ENCODE measurements around the gene HAGHL. TPM values are rescaled to one million over a fixed set of nuclear protein-coding genes. Genes with fewer than 3 reads are reported as not detected.

The HAGHL gene
- total and polyA plus RNA-seq, 2 of the 8 experiments (the other 6 are each of a cell fraction or from before 2014, with no cell fraction given), result 26.6 to 26.9 TPM

DNA sequence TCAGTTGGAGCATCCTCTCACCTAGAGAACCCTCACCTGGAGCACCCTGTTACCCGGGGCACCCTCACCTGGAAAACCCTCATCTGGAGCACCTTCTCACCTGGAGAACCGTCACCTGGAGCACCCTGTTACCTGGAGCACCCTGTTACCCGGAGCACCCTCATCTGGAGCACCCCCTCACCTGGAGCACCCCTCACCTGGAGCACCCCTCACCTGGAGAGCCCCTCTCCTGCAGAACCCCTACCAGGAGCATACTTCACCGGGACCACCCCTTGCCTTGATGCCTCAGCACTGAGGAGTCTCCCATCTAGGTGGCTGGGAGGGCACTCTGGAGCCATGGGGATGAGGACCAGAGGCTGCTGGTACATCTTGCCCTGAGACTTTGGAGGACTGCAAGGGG lies 17.9 kb upstream of the HAGHL start:
- Histone ChIP-seq H3K23ac (ENCODE audit: insufficient read length) (no peak overlapping the region), H4K20me1 (replicated peaks in 1 of 2; ENCODE audit: control insufficient read depth in 1 of 2, insufficient read depth in 2 of 2, low read length in 2 of 2) (peaks cover 3 to 13% of the 10 kb centered on the region in 2 experiments), H3K4me3 (ENCODE audit: extremely low read depth in 1 of 4, insufficient read depth in 2 of 4, low read depth in 3 of 4, low read length in 4 of 4) (no peak overlapping the region), H3K4me2 (ENCODE audit: insufficient read depth in 1 of 2, low read depth in 2 of 2, low read length in 2 of 2) (no peak overlapping the region), H3K79me1 (ENCODE audit: low read depth, low read length) (no peaks in the 10 kb centered on the region), H2BK20ac (ENCODE audit: low read length) (no peak overlapping the region), H2AK5ac (ENCODE audit: low read depth, low read length) (no peak overlapping the region), H4K91ac (replicated peaks; ENCODE audit: insufficient read length, low read length) (no peak overlapping the region), H3K18ac (ENCODE audit: extremely low read depth, low read length) (no peak overlapping the region), H3K79me2 (ENCODE audit: control insufficient read depth in 1 of 2, insufficient read depth in 2 of 2, low read length in 2 of 2) (no peaks in the 10 kb centered on the region), H3K9me3 (ENCODE audit: insufficient read depth in 2 of 2, low read depth in 1 of 2, low read length in 1 of 2) (no peaks in the 10 kb centered on the region), H2BK15ac (ENCODE audit: low read length) (no peak overlapping the region), H3K9ac (replicated peaks in 1 of 4; ENCODE audit: extremely low read depth in 1 of 4, low read depth in 3 of 4, low read length in 3 of 4) (no peak overlapping the region), H4K5ac (ENCODE audit: insufficient read length, low read depth, low read length) (no peak overlapping the region), H3K14ac (ENCODE audit: insufficient read length) (no peak overlapping the region), H3K4me1 (replicated peaks in 1 of 4; ENCODE audit: control insufficient read depth in 3 of 4, insufficient read depth in 4 of 4, low read length in 3 of 4) (peaks cover 0 to 9% (median 5%) of the 10 kb centered on the region in 4 experiments; a peak in 4 of 7 replicates), H3K56ac (replicated peaks; ENCODE audit: insufficient read length, low read depth, low read length) (no peak overlapping the region), H3K4ac (replicated peaks; ENCODE audit: insufficient read length, low read depth, low read length) (no peak overlapping the region), H3K27me3 (replicated peaks in 1 of 4; ENCODE audit: control insufficient read depth in 3 of 4, extremely low read depth in 1 of 4, insufficient read depth in 3 of 4, low read length in 3 of 4) (peaks cover 29 to 67% (median 52%) of the 10 kb centered on the region in 4 experiments), H2BK5ac (ENCODE audit: low read depth, low read length) (no peak overlapping the region), H2BK12ac (ENCODE audit: low read depth, low read length) (no peak overlapping the region), H2AFZ (ENCODE audit: low read length) (no peak overlapping the region), H2BK120ac (replicated peaks; ENCODE audit: low read depth, low read length) (no peak overlapping the region), H3K27ac (ENCODE audit: low read depth, low read length) (no peak overlapping the region), H3K36me3 (ENCODE audit: control insufficient read depth in 2 of 4, insufficient read depth in 4 of 4, low read length in 3 of 4) (no peaks in the 10 kb centered on the region), H3K23me2 (ENCODE audit: low read depth, low read length) (peaks cover 12% of the 10 kb centered on the region; the same call in 1 of the 2 replicates), H4K8ac (ENCODE audit: extremely low read depth, insufficient read depth, low read length) (no peak overlapping the region)
- CTCF ChIA-PET (ENCODE audit: partially characterized antibody), result interaction anchor here (1.0 to 33.4 kb wide), 5 partner anchors 27 to 349 kb away, joined by 3 to 977 read pairs (median 10); partner anchors contain the start of genes ANTKMT, CCDC78, CHTF18 and CIAO3
- no peak for DNase-seq (ENCODE audit: low read depth in 1 of 2, low spot score in 2 of 2)
- WGBS, 2 experiments (ENCODE audit: extremely low coverage in 1 of 2, insufficient coverage in 1 of 2, insufficient read length in 1 of 2, insufficient replicate concordance in 2 of 2, low coverage in 1 of 2, low lambda C conversion rate in 2 of 2, missing lambda C conversion rate in 1 of 2), result 62% methylated on average over 3 of the region's 4 CpGs; no CpG with 5 or more reads in 1 of the 2 experiments
- TF ChIP-seq RFX5 (IDR thresholded peaks at IDR 0.05; ENCODE audit: borderline replicate concordance, low read depth, low read length) (no peak), CHD2 (IDR thresholded peaks at IDR 0.05; ENCODE audit: low read length) (no peak), HDAC2 (IDR thresholded peaks at IDR 0.05; ENCODE audit: borderline replicate concordance in 1 of 2, low read depth in 2 of 2, low read length in 2 of 2) (no peak)
- POLR2A ChIA-PET (ENCODE audit: partially characterized antibody), result interaction anchor here (0.6 to 20.9 kb wide), 3 partner anchors 13 to 76 kb away, joined by 3 to 353 read pairs (median 3); partner anchors contain the start of genes ANTKMT, CCDC78 and HAGHL
- no peak for FAIRE-seq

All from H1 (cell line).